Measurements from ENCODE around the gene GALK1.

DNA sequence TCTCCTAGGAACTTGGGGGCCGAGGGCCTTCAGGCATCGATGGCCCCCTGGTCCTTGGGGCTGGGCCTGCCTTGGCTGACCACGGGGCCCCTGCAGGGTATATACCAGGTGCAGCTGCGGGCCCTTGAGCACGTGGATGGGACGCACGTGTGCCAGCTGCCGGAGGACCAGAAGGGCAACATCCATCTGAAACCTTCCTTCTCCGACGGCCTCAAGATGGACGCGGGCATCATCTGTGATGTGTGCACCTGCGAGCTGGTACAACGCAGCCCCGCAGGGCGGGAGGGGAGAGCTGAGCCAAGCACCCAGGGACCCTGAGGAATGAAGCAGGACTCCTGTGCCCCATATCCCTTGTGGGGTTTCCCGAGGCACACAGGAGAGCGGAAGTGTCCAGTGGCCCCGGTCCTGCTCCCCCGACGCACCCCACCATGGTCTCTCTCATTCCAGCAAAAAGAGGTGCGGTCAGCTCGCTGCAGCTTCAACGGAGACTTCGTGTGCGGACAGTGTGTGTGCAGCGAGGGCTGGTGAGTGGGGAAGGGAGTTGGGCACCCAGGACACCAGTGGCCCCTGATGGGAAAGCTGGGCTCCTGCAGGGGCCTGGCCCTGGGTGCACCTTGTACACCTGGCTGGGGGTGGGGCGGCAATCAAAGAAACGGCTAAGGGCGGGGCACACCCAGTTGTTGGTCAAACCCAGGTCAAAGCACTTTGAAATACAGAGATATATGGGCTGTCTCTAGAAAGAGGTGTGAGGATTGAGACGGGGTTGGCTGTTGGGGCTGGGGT, 33.1 kb downstream of the GALK1 start:
- TF ChIP-seq, protein P1, sequence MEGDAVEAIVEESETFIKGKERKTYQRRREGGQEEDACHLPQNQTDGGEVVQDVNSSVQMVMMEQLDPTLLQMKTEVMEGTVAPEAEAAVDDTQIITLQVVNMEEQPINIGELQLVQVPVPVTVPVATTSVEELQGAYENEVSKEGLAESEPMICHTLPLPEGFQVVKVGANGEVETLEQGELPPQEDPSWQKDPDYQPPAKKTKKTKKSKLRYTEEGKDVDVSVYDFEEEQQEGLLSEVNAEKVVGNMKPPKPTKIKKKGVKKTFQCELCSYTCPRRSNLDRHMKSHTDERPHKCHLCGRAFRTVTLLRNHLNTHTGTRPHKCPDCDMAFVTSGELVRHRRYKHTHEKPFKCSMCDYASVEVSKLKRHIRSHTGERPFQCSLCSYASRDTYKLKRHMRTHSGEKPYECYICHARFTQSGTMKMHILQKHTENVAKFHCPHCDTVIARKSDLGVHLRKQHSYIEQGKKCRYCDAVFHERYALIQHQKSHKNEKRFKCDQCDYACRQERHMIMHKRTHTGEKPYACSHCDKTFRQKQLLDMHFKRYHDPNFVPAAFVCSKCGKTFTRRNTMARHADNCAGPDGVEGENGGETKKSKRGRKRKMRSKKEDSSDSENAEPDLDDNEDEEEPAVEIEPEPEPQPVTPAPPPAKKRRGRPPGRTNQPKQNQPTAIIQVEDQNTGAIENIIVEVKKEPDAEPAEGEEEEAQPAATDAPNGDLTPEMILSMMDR (optimal IDR thresholded peaks at IDR 0.05 in 1 of 3, IDR thresholded peaks at IDR 0.05 in 1 of 3, conservative IDR thresholded peaks at IDR 0.05 in 1 of 3; ENCODE audit: extremely low read depth in 1 of 3, insufficient read depth in 2 of 3, low read length in 3 of 3): no peak
- TF ChIP-seq EZH2 (IDR thresholded peaks at IDR 0.05; ENCODE audit: low read length): no peak
